MM.1S (cell line): ENCODE results near the gene CFAP68.

ENCODE experiments used
- DNase-seq: peaks from one replicate; pipeline ENCODE4 v3.0.0-alpha.2; 2015
- H2AFZ ChIP-seq: fragments of 300-600 bp; sonication (generic); 2 replicates; pipeline ENCODE4 v1.6.0; 2016; ENCODE audit warnings: antibody characterized with exemption, low read length
- H3F3A ChIP-seq: fragments of 300-600 bp; sonication (generic); 2 replicates; pipeline ENCODE4 v1.6.1; 2016; ENCODE audit warnings: mild to moderate bottlenecking, antibody characterized with exemption, low read length, moderate library complexity, mixed read lengths; ENCODE audit not compliant: insufficient read depth
- H3K27ac ChIP-seq: fragments of 300-600 bp; sonication (generic); 2 replicates; pipeline ENCODE4 v1.5.1; 2016; ENCODE audit warnings: mild to moderate bottlenecking, low read length
- H3K27me3 ChIP-seq: fragments of 300-600 bp; sonication (generic); replicated peaks from 2 replicates; pipeline ENCODE4 v1.6.0; 2016; ENCODE audit warnings: low read length; ENCODE audit not compliant: insufficient read depth
- H3K36me3 ChIP-seq: fragments of 300-600 bp; sonication (generic); replicated peaks from 2 replicates; pipeline ENCODE4 v1.6.1; 2016; ENCODE audit warnings: mild to moderate bottlenecking, low read length, mixed read lengths; ENCODE audit not compliant: insufficient read depth
- H3K4me1 ChIP-seq: fragments of 300-600 bp; sonication (generic); 2 replicates; pipeline ENCODE4 v1.6.1; 2016; ENCODE audit warnings: low read length, mixed read lengths
- H3K4me2 ChIP-seq: fragments of 300-600 bp; sonication (generic); 2 replicates; pipeline ENCODE4 v1.6.0; 2016; ENCODE audit warnings: low read depth, low read length
- H3K4me3 ChIP-seq: fragments of 300-600 bp; sonication (generic); 2 replicates; pipeline ENCODE4 v1.5.1; 2016; ENCODE audit warnings: low read length, mixed read lengths
- H3K79me2 ChIP-seq: fragments of 300-600 bp; sonication (generic); 2 replicates; pipeline ENCODE4 v1.6.1; 2016; ENCODE audit warnings: mixed run types, low read length, mixed read lengths
- H3K9ac ChIP-seq: fragments of 300-600 bp; sonication (generic); 2 replicates; pipeline ENCODE4 v1.6.1; 2016; ENCODE audit warnings: low read length, mixed read lengths
- H3K9me2 ChIP-seq: fragments of 300-600 bp; sonication (generic); replicated peaks from 2 replicates; pipeline ENCODE4 v1.6.1; 2016; ENCODE audit warnings: mild to moderate bottlenecking, low read length, mixed read lengths; ENCODE audit not compliant: insufficient read depth
- H3K9me3 ChIP-seq: fragments of 300-600 bp; sonication (generic); replicated peaks from 2 replicates; pipeline ENCODE4 v1.6.1; 2016; ENCODE audit warnings: mild to moderate bottlenecking, low read length, mixed read lengths; ENCODE audit not compliant: insufficient read depth
- H4K20me1 ChIP-seq: fragments of 300-600 bp; sonication (generic); 2 replicates; pipeline ENCODE4 v1.6.1; 2016; ENCODE audit warnings: mild to moderate bottlenecking, low read length, moderate library complexity, mixed read lengths; ENCODE audit not compliant: insufficient read depth
- EZH2 ChIP-seq: fragments of 300-600 bp; sonication (generic); optimal IDR thresholded peaks from 2 replicates; pipeline ENCODE3; 2017; ENCODE audit warnings: low read depth, mild to moderate bottlenecking, antibody characterized with exemption, low read length, mixed read lengths
- EZH2phosphoT487 ChIP-seq: fragments of 300-600 bp; sonication (generic); IDR thresholded peaks from 2 replicates; pipeline ENCODE4 v1.6.1; 2018; ENCODE audit warnings: antibody characterized with exemption, low read length
- TF ChIP-seq, protein P1 (sequence below): fragments of 300-600 bp; sonication (generic); IDR thresholded peaks from 2 replicates; pipeline ENCODE4 v1.5.1; 2016; ENCODE audit warnings: antibody characterized with exemption, low read length, mixed read lengths

Gene CFAP68

DNA sequence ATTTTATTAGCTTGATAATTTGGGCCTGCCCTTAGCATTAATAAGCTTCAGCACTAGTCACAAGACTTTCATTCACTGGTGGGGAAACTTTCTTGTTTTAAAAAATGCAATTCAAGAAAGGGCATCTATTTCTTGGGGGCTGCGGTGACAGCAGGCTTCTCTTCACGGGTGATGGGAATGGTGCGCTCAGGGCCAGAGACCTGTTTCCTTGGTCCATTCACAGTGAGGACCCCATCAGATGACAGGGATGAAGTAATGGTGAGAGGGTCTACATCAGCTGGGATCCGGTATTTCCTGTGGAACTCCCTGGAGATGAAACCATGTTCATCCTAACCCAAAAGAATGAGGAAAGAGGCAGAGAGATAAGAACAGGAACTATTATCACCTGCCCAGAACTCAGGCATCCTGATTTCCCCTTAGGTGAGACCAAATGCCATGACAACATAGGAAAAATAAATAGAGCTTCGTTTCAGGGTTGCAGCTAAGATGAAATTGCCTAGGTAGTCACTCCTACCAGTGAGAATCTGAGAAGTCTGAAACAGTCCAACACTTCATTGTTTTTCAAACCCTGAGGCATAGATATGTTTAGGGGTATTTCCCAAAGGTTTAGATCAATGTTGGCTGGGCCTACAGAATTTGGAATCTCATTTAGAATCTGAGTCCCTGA lies 29.4 kb downstream of the CFAP68 start:
- Histone ChIP-seq H3K27ac (no peak overlapping the region), H2AFZ (no peak overlapping the region), H3K79me2 (no peaks in the 10 kb centered on the region), H3K9me3 (no peaks in the 10 kb centered on the region), H3K27me3 (no peaks in the 10 kb centered on the region; the same call in 1 of the 2 replicates), H4K20me1 (no peaks in the 10 kb centered on the region), H3K4me2 (no peak overlapping the region), H3F3A (no peaks in the 10 kb centered on the region), H3K4me1 (no peaks in the 10 kb centered on the region), H3K4me3 (no peak overlapping the region), H3K9me2 (no peaks in the 10 kb centered on the region), H3K36me3 (no peaks in the 10 kb centered on the region), H3K9ac (no peak overlapping the region)
- DNase-seq, result no peak
- TF ChIP-seq EZH2phosphoT487 (no peak), EZH2 (no peak)
- TF ChIP-seq, protein P1, sequence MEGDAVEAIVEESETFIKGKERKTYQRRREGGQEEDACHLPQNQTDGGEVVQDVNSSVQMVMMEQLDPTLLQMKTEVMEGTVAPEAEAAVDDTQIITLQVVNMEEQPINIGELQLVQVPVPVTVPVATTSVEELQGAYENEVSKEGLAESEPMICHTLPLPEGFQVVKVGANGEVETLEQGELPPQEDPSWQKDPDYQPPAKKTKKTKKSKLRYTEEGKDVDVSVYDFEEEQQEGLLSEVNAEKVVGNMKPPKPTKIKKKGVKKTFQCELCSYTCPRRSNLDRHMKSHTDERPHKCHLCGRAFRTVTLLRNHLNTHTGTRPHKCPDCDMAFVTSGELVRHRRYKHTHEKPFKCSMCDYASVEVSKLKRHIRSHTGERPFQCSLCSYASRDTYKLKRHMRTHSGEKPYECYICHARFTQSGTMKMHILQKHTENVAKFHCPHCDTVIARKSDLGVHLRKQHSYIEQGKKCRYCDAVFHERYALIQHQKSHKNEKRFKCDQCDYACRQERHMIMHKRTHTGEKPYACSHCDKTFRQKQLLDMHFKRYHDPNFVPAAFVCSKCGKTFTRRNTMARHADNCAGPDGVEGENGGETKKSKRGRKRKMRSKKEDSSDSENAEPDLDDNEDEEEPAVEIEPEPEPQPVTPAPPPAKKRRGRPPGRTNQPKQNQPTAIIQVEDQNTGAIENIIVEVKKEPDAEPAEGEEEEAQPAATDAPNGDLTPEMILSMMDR, result no peak

DNA sequence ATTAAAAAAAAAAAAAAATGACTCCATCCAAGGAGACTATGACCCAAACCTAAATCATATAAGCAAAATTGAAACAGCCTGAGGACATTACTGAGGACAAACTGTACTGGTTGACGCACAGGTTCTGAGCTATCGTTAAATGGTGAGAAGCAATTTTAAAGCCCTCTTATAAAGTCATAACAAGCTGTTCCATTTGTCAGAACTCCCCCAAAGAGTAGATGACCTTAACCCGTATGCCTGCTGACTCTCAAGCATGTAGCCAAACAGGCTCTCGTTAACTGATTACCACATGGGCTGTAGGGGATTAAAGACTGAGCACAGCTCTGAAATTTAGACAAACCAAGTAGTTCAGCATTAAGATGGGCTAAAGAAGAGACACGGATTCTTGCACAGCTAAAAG lies 30.0 kb downstream of the CFAP68 start:
- Histone ChIP-seq H2AFZ (no peak overlapping the region), H3K27ac (no peak overlapping the region), H3K4me1 (no peaks in the 10 kb centered on the region), H3K36me3 (no peaks in the 10 kb centered on the region), H3K9me3 (no peaks in the 10 kb centered on the region), H3K79me2 (no peaks in the 10 kb centered on the region), H4K20me1 (no peaks in the 10 kb centered on the region), H3K4me2 (no peak overlapping the region), H3K27me3 (no peaks in the 10 kb centered on the region; the same call in 1 of the 2 replicates), H3F3A (no peaks in the 10 kb centered on the region), H3K9me2 (no peaks in the 10 kb centered on the region), H3K9ac (no peak overlapping the region), H3K4me3 (no peak overlapping the region)
- TF ChIP-seq EZH2, result no peak
- TF ChIP-seq EZH2phosphoT487, result no peak
- no peak for DNase-seq

DNA sequence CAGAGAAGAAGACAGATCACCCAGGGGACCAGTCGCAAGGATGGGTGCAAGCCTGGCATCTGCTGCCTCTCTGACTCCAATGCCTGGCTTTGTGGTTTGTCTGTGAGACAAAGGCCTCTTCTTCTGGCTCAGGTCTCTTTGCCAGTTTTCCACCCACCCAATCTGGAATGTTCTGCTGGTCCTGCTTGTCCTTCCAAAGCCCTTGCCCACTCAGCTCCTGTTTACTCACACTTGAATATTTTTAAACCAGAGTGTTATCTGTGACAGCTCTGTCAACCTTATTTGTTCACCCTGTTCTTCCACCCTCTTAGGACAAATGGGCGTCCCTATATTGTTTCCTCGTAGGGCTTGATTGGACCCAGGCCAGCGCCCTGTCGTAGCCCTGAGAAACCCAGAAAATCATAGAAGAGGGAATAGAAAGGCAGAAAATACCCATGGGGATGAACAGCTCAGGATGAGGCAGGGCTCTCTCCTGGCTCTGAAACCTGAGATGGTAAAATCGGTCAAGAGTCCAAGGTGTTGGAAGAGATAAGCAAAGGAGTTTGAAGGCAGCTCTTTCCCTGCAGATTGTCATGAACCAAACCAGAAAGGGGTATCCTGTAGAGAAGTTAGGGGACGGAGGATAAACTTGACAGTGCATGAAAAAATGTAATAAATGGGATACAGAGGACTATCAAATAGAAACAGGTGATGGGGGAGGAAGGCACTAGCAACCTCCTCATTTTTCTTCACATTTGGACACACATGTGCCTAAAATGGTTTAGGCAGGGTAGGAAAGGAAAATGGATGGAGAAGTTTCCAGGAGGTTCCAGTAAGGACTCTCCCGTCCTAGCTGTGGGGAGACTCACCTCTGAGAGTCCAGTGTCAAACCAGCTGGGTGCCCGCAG lies 31.6 kb downstream of the CFAP68 start:
- Histone ChIP-seq H3K4me1 (no peaks in the 10 kb centered on the region), H3K9me2 (no peaks in the 10 kb centered on the region), H3K36me3 (no peaks in the 10 kb centered on the region), H2AFZ (no peak overlapping the region), H3K9ac (no peak overlapping the region), H3F3A (no peaks in the 10 kb centered on the region), H3K9me3 (no peaks in the 10 kb centered on the region), H3K4me3 (no peak overlapping the region), H3K4me2 (no peak overlapping the region), H3K79me2 (no peaks in the 10 kb centered on the region), H3K27me3 (no peaks in the 10 kb centered on the region; the same call in 1 of the 2 replicates), H3K27ac (no peak overlapping the region), H4K20me1 (no peaks in the 10 kb centered on the region)
- DNase-seq, result no peak
- TF ChIP-seq EZH2 (no peak), EZH2phosphoT487 (no peak)
- TF ChIP-seq, protein P1, result no peak
